Fibroblast of villous mesenchyme (primary cell): ENCODE results near the gene TRPM2. TPM values are rescaled to one million over a fixed set of nuclear protein-coding genes. Genes with fewer than 3 reads are reported as not detected.
"Not testable (repeated sequence)": the region's sequence is repeated elsewhere in the genome, so short reads cannot be mapped to it uniquely, and the experiment has no call there.

Experiments used
- DNase-seq: peaks from one replicate; pipeline ENCODE4 v3.0.0-alpha.2; 2010; ENCODE audit warnings: low read depth
- H3K4me3 ChIP-seq: 2 replicates; pipeline ENCODE4 v1.5.1; 2011; ENCODE audit warnings: low read depth, mild to moderate bottlenecking, low read length
- total RNA-seq: library from RNA; depleted of rRNA; stranded (reverse); fragments of >200 nt; gene quantifications from 2 replicates; pipeline ENCODE4 v1.2.3, GENCODE V29; 2012
- TF ChIP-seq, protein P1 (sequence below): IDR thresholded peaks from 2 replicates; pipeline ENCODE4 v1.5.1; 2012; ENCODE audit warnings: low read depth, mild to moderate bottlenecking, low read length; ENCODE audit not compliant: insufficient read depth

TRPM2 gene
- total RNA-seq, 1 donor = under 0.01 TPM

DNA sequence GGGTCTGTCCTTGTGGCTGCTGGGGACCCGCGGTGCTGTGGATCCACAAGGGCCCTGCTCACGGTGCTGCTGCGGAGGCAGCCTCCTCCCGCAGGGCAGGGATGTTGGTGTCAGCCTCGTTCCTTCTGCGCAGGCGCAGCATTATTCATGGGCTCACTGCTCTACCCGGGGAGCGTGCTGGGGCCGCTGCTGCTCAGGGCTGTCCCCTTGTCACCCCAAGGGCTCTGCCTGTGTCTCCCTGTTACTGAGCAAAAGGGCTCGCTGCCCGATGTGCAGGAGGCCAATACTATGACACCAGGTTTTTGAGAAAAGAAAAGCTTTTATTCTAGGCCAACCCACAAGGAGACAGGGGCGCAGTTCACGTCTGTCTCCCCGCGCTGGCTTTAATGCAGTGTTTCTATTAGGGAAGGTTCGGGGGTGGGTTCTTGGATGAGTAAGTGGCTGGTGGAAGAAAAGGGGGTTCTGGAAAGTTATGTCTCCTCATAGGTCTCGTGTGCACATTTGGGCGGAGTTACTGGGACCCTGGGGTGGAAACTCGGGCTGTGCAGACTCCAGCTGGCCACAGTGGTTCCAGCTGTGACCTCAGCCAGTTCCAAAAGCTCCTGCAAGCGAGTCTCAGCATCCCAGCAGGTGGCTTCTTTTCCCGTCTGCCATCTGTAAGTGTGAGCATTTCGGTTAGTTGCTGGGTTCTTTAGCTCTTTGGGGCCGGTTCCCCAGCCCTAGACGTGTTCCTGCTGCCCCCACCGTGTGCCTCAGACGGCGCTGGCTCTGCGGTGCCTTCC, 61.1 kb downstream of the TRPM2 start:
- no peak for DNase-seq
- H3K4me3 ChIP-seq = no peak overlapping the region
- TF ChIP-seq, protein P1, sequence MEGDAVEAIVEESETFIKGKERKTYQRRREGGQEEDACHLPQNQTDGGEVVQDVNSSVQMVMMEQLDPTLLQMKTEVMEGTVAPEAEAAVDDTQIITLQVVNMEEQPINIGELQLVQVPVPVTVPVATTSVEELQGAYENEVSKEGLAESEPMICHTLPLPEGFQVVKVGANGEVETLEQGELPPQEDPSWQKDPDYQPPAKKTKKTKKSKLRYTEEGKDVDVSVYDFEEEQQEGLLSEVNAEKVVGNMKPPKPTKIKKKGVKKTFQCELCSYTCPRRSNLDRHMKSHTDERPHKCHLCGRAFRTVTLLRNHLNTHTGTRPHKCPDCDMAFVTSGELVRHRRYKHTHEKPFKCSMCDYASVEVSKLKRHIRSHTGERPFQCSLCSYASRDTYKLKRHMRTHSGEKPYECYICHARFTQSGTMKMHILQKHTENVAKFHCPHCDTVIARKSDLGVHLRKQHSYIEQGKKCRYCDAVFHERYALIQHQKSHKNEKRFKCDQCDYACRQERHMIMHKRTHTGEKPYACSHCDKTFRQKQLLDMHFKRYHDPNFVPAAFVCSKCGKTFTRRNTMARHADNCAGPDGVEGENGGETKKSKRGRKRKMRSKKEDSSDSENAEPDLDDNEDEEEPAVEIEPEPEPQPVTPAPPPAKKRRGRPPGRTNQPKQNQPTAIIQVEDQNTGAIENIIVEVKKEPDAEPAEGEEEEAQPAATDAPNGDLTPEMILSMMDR = no peak

DNA sequence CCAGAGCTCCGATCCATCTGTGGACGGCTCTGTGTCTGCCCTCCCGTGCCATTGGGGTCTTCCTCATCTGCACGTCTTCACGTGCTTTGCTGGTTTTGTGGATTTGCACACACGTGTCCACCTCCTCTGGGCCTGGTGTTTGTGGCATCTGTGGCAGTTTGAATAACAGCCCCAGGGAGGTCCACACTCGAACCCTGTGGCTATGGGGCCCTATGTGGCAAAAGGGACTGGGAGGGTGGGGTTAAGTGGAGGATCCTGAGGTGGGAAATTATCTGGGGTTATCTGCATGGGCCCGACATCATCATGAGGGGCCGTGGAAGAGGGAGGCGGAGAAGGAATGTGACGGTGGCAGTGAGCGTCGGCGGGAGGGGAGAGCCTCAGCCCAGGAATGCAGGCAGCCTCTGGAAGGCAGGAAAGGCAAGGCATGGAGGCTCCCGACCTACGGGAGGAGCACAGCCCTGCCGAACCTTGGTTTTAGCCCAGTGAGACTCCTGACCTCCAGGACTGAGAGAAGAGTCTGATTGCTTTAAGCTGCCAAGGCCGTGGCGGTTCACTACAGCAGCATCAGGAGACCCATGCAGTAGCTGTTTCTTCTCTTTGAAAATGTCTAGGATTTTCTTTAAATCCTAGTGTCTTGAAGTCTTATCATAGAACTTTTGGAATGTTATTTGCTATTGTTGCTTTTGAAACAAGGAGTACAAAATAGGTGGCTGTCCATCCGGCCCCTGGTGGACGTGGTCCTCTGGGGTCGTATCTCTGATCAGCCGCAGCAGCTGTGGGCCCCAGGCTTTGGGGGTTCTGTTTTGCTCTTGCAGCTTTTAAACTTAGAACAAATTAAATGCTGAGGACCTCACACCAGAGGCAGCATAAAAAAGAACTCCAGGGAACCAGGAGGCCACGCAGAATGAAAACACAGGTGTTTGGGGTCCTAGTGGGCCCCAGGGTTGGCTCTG, 61.9 kb downstream of the TRPM2 start:
- no peak overlapping the region for H3K4me3 ChIP-seq
- TF ChIP-seq, protein P1 = no peak
- no peak for DNase-seq

DNA sequence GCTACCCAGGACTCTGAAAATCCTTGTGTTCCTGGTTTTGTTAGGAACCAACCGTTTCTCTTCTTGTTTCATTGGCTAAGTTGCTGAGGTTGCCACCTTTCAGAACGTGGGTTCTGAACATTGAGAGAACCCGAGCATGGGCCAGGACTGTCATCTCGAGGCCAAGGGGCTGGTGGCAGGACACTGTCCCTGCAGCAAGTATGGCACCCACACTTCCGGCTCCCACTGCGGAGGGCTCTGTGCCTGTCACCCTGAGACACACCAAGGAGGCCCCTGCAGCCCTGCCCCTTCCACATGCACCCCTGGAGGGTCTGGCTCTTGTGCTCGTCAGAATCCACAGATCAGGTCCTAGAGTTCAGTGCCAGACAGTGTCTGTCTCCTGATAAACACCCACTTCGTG, 62.8 kb downstream of the TRPM2 start:
- no peak for DNase-seq
- TF ChIP-seq, protein P1 = no peak
- no peak overlapping the region for H3K4me3 ChIP-seq

DNA sequence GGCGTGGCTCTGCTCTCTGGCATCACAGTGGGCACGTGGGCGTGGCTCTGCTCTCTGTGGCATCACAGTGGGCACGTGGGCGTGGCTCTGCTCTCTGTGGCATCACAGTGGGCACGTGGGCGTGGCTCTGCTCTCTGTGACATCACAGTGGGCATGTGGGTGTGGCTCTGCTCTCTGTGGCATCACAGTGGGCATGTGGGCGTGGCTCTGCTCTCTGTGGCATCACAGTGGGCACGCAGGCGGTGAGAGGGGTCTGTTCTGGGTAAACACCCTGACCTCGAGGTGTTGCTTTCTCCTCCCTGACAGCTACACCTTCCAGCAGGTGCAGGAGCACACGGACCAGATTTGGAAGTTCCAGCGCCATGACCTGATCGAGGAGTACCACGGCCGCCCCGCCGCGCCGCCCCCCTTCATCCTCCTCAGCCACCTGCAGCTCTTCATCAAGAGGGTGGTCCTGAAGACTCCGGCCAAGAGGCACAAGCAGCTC, 64.2 kb downstream of the TRPM2 start:
- not testable (repeated sequence) for DNase-seq, H3K4me3 ChIP-seq

DNA sequence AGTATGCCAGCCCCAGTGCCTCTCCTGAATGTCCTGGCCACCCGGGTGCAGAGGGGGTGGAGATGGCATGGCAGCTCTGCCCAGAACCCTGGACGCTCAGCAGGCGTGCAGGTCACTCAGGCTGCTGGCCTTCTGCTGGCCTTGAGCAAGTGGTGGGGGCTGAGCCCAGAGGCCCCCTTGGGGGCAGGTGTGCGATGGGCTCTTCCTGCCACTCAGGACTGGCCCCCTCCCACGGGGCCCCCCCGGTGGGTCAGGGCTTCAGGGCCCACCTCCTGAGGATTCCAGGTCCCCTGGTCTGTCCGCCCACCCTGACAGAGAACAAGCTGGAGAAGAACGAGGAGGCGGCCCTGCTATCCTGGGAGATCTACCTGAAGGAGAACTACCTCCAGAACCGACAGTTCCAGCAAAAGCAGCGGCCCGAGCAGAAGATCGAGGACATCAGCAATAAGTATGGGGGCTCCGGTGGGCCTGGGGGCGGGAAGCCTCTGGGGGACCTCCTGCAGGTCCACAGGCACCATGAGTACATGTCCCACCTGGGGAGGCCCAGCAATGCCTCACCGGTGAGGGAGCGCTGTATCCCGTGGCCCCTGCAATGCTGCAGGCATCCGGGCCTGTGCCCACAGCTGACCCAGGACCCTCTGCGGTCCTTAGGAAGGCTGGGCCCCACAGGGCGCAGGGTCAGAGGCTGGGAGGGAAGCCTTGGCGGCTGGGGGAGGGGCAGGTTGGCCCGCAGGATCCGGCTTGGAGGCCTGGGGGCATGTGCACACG, 64.9 kb downstream of the TRPM2 start:
- TF ChIP-seq, protein P1 = no peak
- DNase-seq = no peak
- H3K4me3 ChIP-seq = no peak overlapping the region

DNA sequence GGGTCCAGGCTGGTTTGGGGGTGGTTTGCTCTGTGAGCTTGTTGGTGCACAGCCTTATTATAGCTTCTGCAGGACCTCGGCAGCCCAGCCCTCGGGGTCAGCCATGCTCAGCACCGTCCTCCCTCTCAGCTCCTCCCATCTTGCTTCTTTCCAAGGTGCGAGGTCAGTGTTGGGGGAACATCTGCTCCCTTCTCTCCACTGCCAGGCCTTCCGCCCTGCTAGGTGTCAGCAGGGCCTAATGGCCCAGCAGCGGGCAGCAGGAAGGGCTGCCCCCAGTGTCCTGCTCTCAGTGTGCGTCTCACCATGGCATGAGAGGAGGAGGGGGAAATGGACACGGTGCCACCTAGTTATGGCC, 65.4 kb downstream of the TRPM2 start:
- no peak for DNase-seq
- TF ChIP-seq, protein P1 = no peak
- no peak overlapping the region for H3K4me3 ChIP-seq
